ENCODE data around the gene CALCOCO2.

Gene CALCOCO2

GRCh38 chr17:48905987-48906515 is 75.2 kb downstream of the CALCOCO2 start:
- TF ChIP-seq CTCF (IDR thresholded peaks at IDR 0.05; ENCODE audit: low read depth, low read length, missing control alignments): no peak
- DNase-seq (ENCODE audit: low read depth): no peak
- no peak overlapping the region for H3K4me3 ChIP-seq (ENCODE audit: low read depth, low read length)
- in situ Hi-C loops (cut with HindIII; ENCODE audit: low sequenced_read_pairs): no loop called here

- no peak for TF ChIP-seq CTCF (IDR thresholded peaks at IDR 0.05; ENCODE audit: low read depth, low read length, missing control alignments)
- peak overlapping the region; percentile 78 for H3K4me3 ChIP-seq (ENCODE audit: low read depth, low read length)
- in situ Hi-C loops (cut with HindIII; ENCODE audit: low sequenced_read_pairs): no loop called here
These were observed 76.8 kb downstream of the CALCOCO2 start for GRCh38 chr17:48907713-48908046.

GRCh38 chr17:48908047-48908843 is 77.4 kb downstream of the CALCOCO2 start, which contains the start of gene UBE2Z:
Gene UBE2Z, plus strand, starts transcription at chr17:48908407. Its CDS starts 97 bp downstream, at chr17:48908504.
- H3K4me3 ChIP-seq (ENCODE audit: low read depth, low read length): peak within 1 kb of the TSS; percentile 78
- peak; percentile 88 for DNase-seq (ENCODE audit: low read depth)
- in situ Hi-C loops (cut with HindIII; ENCODE audit: low sequenced_read_pairs): no loop called here
- TF ChIP-seq CTCF (IDR thresholded peaks at IDR 0.05; ENCODE audit: low read depth, low read length, missing control alignments): no peak

More at GRCh38 chr17:48907713-48908046, 76.8 kb downstream of the CALCOCO2 start:
- peak; percentile 13 for DNase-seq (ENCODE audit: low read depth)

- in situ Hi-C loops (cut with HindIII; ENCODE audit: low sequenced_read_pairs): no loop called here
- TF ChIP-seq CTCF (IDR thresholded peaks at IDR 0.05; ENCODE audit: low read depth, low read length, missing control alignments): no peak
- DNase-seq (ENCODE audit: low read depth): peak; percentile 77
- H3K4me3 ChIP-seq (ENCODE audit: low read depth, low read length): peak overlapping the region; percentile 78
These were observed 78.1 kb downstream of the CALCOCO2 start for GRCh38 chr17:48908853-48909394.

GRCh38 chr17:48909783-48910182 is 78.9 kb downstream of the CALCOCO2 start:
- in situ Hi-C loops (cut with HindIII; ENCODE audit: low sequenced_read_pairs): loop anchor here (10.0 kb wide), 1 partner anchor 105 kb away; no protein-coding TSS in a partner anchor
- no peak for DNase-seq (ENCODE audit: low read depth)
- TF ChIP-seq CTCF (IDR thresholded peaks at IDR 0.05; ENCODE audit: low read depth, low read length, missing control alignments): no peak
- peak overlapping the region; percentile 78 for H3K4me3 ChIP-seq (ENCODE audit: low read depth, low read length)

GRCh38 chr17:48910370-48910769 is 79.5 kb downstream of the CALCOCO2 start:
- DNase-seq (ENCODE audit: low read depth): no peak
- H3K4me3 ChIP-seq (ENCODE audit: low read depth, low read length): peak overlapping the region; percentile 78
- in situ Hi-C loops (cut with HindIII; ENCODE audit: low sequenced_read_pairs): loop anchor here (10.0 kb wide), 1 partner anchor 104 kb away; no protein-coding TSS in a partner anchor

More at GRCh38 chr17:48910370-48910769, 79.5 kb downstream of the CALCOCO2 start:
- TF ChIP-seq CTCF (IDR thresholded peaks at IDR 0.05; ENCODE audit: low read depth, low read length, missing control alignments): no peak

All from astrocyte of the cerebellum (primary cell).